SK-N-SH (cell line): ENCODE data around the gene EML5. TPM values are rescaled to one million over a fixed set of nuclear protein-coding genes. Genes with fewer than 3 reads are reported as not detected.

Experiments
- CTCF ChIA-PET: fragments of 300-600, 350-600 bp; formaldehyde crosslinking; extraction: SDS; loops from one replicate; lab custom pipeline; 2021; lab: Yijun Ruan, JAX
- POLR2A ChIA-PET: fragments of 350-600 bp; sonication (Branson Sonifier 250); formaldehyde crosslinking; extraction: SDS; loops from one replicate; lab custom pipeline; 2020; ENCODE audit warnings: antibody characterized with exemption, inconsistent platforms; lab: Yijun Ruan, JAX
- DNase-seq: peaks from one replicate; pipeline ENCODE4 v3.0.0; 2012
- H2AFZ ChIP-seq: fragments of 200-600 bp; sonication (generic); 2 replicates; pipeline ENCODE4 v1.8.1; 2016; ENCODE audit warnings: antibody characterized with exemption, mild to moderate bottlenecking, low read depth
- H3F3A ChIP-seq: fragments of 200-600 bp; sonication (generic); replicated peaks from 2 replicates; pipeline ENCODE3; 2016; ENCODE audit warnings: antibody characterized with exemption, mild to moderate bottlenecking; ENCODE audit not compliant: insufficient read depth
- H3K27ac ChIP-seq, 2 experiments: fragments of 200-500 bp in 1 of 2; fragments of 200-600 bp in 1 of 2; sonication (Bioruptor generic) in 1 of 2; sonication (generic), shearing (Covaris generic) in 1 of 2; 2 replicates each; pipeline versions ENCODE4 v1.5.1 to v1.6.1; 2014 to 2016; ENCODE audit warnings: low read depth in 2 of 2, inconsistent platforms in 1 of 2, low read length in 1 of 2, mild to moderate bottlenecking in 1 of 2, mixed read lengths in 1 of 2
- H3K27me3 ChIP-seq: fragments of 200-600 bp; sonication (generic), shearing (Covaris generic); 2 replicates; pipeline ENCODE4 v1.6.1; 2016; ENCODE audit warnings: mixed run types; ENCODE audit not compliant: insufficient read depth
- H3K36me3 ChIP-seq, 2 experiments: fragments of 200-500 bp in 1 of 2; fragments of 200-600 bp in 1 of 2; sonication (Bioruptor generic) in 1 of 2; sonication (generic) in 1 of 2; replicated peaks in 1 of 2; 2 replicates each; pipeline versions ENCODE3 to v1.5.1; 2014 to 2016; ENCODE audit warnings: low read length in 1 of 2, mild to moderate bottlenecking in 1 of 2; ENCODE audit not compliant: insufficient read depth in 2 of 2, control insufficient read depth in 1 of 2
- H3K4me1 ChIP-seq, 2 experiments: fragments of 200-500 bp in 1 of 2; fragments of 200-600 bp in 1 of 2; sonication (Bioruptor generic) in 1 of 2; sonication (generic), shearing (Covaris generic) in 1 of 2; 2 replicates each; pipeline versions ENCODE4 v1.5.1 to v1.6.1; 2014 to 2016; ENCODE audit warnings: low read depth in 1 of 2, low read length in 1 of 2, mixed run types in 1 of 2; ENCODE audit not compliant: insufficient read depth in 2 of 2, control insufficient read depth in 1 of 2
- H3K4me2 ChIP-seq: fragments of 200-600 bp; sonication (generic), shearing (Covaris generic); 2 replicates; pipeline ENCODE4 v1.6.1; 2017; ENCODE audit warnings: mixed run types
- H3K4me3 ChIP-seq, 2 experiments: fragments of 200-500 bp in 1 of 2; fragments of 200-600 bp in 1 of 2; sonication (Bioruptor generic) in 1 of 2; sonication (generic), shearing (Covaris generic) in 1 of 2; 2 replicates each; pipeline versions ENCODE4 v1.5.1 to v1.8.1; 2014 to 2016; ENCODE audit warnings: low read depth in 2 of 2, inconsistent platforms in 1 of 2, low read length in 1 of 2, mild to moderate bottlenecking in 1 of 2, mixed read lengths in 1 of 2, moderate library complexity in 1 of 2
- H3K79me2 ChIP-seq: fragments of 200-600 bp; sonication (generic); 2 replicates; pipeline ENCODE4 v1.8.1; 2017; ENCODE audit warnings: mild to moderate bottlenecking; ENCODE audit not compliant: insufficient read depth
- H3K9ac ChIP-seq: fragments of 200-600 bp; sonication (generic); 2 replicates; pipeline ENCODE4 v1.6.1; 2017; ENCODE audit warnings: mixed run types
- H3K9me2 ChIP-seq: fragments of 200-600 bp; sonication (generic); 2 replicates; pipeline ENCODE4 v1.6.1; 2017; ENCODE audit warnings: mixed run types
- H3K9me3 ChIP-seq: fragments of 200-600 bp; sonication (generic); 2 replicates; pipeline ENCODE4 v1.6.1; 2017; ENCODE audit warnings: mixed run types, mild to moderate bottlenecking, moderate library complexity
- H4K20me1 ChIP-seq: fragments of 200-600 bp; sonication (generic); 2 replicates; pipeline ENCODE4 v1.6.1; 2017; ENCODE audit warnings: mild to moderate bottlenecking, mixed run types; ENCODE audit not compliant: insufficient read depth
- CTCF ChIP-seq: fragments of 200-600 bp; sonication (generic); IDR thresholded peaks from 2 replicates; pipeline ENCODE4 v1.6.1; 2017; ENCODE audit warnings: antibody characterized with exemption, mild to moderate bottlenecking, moderate library complexity
- EZH2phosphoT487 ChIP-seq: fragments of 200-600 bp; sonication (generic); IDR thresholded peaks from 2 replicates; pipeline ENCODE4 v1.6.1; 2017; ENCODE audit warnings: low read depth, mixed run types, mild to moderate bottlenecking, antibody characterized with exemption, moderate library complexity, borderline replicate concordance
- GATA2 ChIP-seq: sonication (generic); formaldehyde crosslinking; IDR thresholded peaks from 2 replicates; pipeline ENCODE4 v1.5.0; 2020; ENCODE audit warnings: mild to moderate bottlenecking, missing genetic modification reagents
- MEF2A ChIP-seq: IDR thresholded peaks from 2 replicates; pipeline ENCODE4 v1.4.0; 2012; ENCODE audit warnings: low read depth, borderline replicate concordance
- MXI1 ChIP-seq: IDR thresholded peaks from 2 replicates; pipeline ENCODE4 v1.6.1; 2012; ENCODE audit warnings: mild to moderate bottlenecking, low read depth, low read length, improper control_type of control experiment
- NRF1 ChIP-seq: IDR thresholded peaks from 2 replicates; pipeline ENCODE4 v1.6.1; 2012; ENCODE audit warnings: low read depth, mild to moderate bottlenecking, low read length
- PBX3 ChIP-seq: IDR thresholded peaks from 2 replicates; pipeline ENCODE4; 2012
- POLR2AphosphoS5 ChIP-seq: IDR thresholded peaks from 2 replicates; pipeline ENCODE4 v1.6.1; 2012; ENCODE audit warnings: low read depth, low read length
- RXRA ChIP-seq: IDR thresholded peaks from 2 replicates; pipeline ENCODE4 v1.4.0; 2012; ENCODE audit warnings: low read depth, mild to moderate bottlenecking, borderline replicate concordance
- TCF12 ChIP-seq: IDR thresholded peaks from 2 replicates; pipeline ENCODE4 v1.4.0; 2012
- TEAD4 ChIP-seq: IDR thresholded peaks from 2 replicates; pipeline ENCODE4 v1.4.0; 2012; ENCODE audit warnings: mild to moderate bottlenecking, borderline replicate concordance; ENCODE audit not compliant: insufficient read depth
- USF1 ChIP-seq: IDR thresholded peaks from 2 replicates; pipeline ENCODE4 v1.4.0; 2012; ENCODE audit warnings: low read depth, borderline replicate concordance
- USF2 ChIP-seq: fragments of 150-350 bp; IDR thresholded peaks from 2 replicates; pipeline ENCODE4 v1.6.1; 2017; ENCODE audit warnings: antibody characterized with exemption, low read length, low read depth, borderline replicate concordance
- WGBS: methylation state at CpG from one replicate; pipeline ENCODE4 v1.1.6; 2017; ENCODE audit warnings: low lambda C conversion rate; 5-methylcytosine and 5-hydroxymethylcytosine counted together
- polyA plus RNA-seq, 3 experiments: library from polyadenylated mRNA; depleted of rRNA; stranded (reverse); fragments of >200 nt; gene quantifications; 2 replicates each; pipeline ENCODE4 v1.2.3, GENCODE V29; 2012

Gene EML5
- polyA plus RNA-seq, 1 of the 3 experiments (the other 2 are of a cell fraction), result 0.23 TPM

- no peaks in the 10 kb centered on the region for H4K20me1 ChIP-seq
- no peaks in the 10 kb centered on the region for H3K4me1 ChIP-seq
- no peaks in the 10 kb centered on the region for H3K9me3 ChIP-seq
- no peak overlapping the region for H3K9ac ChIP-seq
- TF ChIP-seq POLR2AphosphoS5 (no peak), MXI1 (no peak), MEF2A (no peak), PBX3 (no peak), CTCF (no peak), EZH2phosphoT487 (no peak), USF2 (no peak), TCF12 (no peak), RXRA (no peak)
- TF ChIP-seq, all 33 proteins: peak for 0
- no peaks in the 10 kb centered on the region for H3F3A ChIP-seq
- WGBS, result 53% methylated on average over 2 of the region's 2 CpGs
- no peaks in the 10 kb centered on the region for H3K36me3 ChIP-seq
- no peaks in the 10 kb centered on the region for H3K27me3 ChIP-seq
- no peak overlapping the region; a peak in 1 of 4 replicates for H3K4me3 ChIP-seq
- ChIA-PET CTCF (interaction anchor here (1.0 kb wide), 1 partner anchor 70 kb away, joined by 3 read pairs; no protein-coding TSS in a partner anchor), POLR2A (no interaction called here)
- no peaks in the 10 kb centered on the region for H3K9me2 ChIP-seq
- H3K4me2 ChIP-seq, result no peak overlapping the region
- no peak overlapping the region for H3K27ac ChIP-seq
- H2AFZ ChIP-seq, result no peak overlapping the region
- no peak for DNase-seq
- no peaks in the 10 kb centered on the region for H3K79me2 ChIP-seq
These were observed 11.3 kb upstream of the EML5 start for GRCh38 chr14:88804035-88804434.

GRCh38 chr14:88802596-88802995 is 9.8 kb upstream of the EML5 start:
- no peak overlapping the region for H3K9ac ChIP-seq
- H3K4me1 ChIP-seq, result no peaks in the 10 kb centered on the region
- no peaks in the 10 kb centered on the region for H3K9me3 ChIP-seq
- POLR2A ChIA-PET, result no interaction called here
- H3K27me3 ChIP-seq, result no peaks in the 10 kb centered on the region
- H3K27ac ChIP-seq, result no peak overlapping the region
- H3K4me3 ChIP-seq, result no peak overlapping the region
- H3F3A ChIP-seq, result no peaks in the 10 kb centered on the region
- no peak overlapping the region for H2AFZ ChIP-seq
- DNase-seq, result no peak
- H3K79me2 ChIP-seq, result no peaks in the 10 kb centered on the region
- no peaks in the 10 kb centered on the region for H3K36me3 ChIP-seq
- 62% methylated on average over 3 of the region's 6 CpGs for WGBS
- H3K4me2 ChIP-seq, result no peak overlapping the region
- H3K9me2 ChIP-seq, result no peaks in the 10 kb centered on the region
- H4K20me1 ChIP-seq, result no peaks in the 10 kb centered on the region
- CTCF ChIA-PET, result no interaction called here
- no peak for TF ChIP-seq NRF1
- TF ChIP-seq CTCF, result no peak
- TF ChIP-seq PBX3, result no peak
- no peak for TF ChIP-seq GATA2 (CRISPR knock-in tag)
- TF ChIP-seq TEAD4, result no peak
- TF ChIP-seq USF1, result no peak
